ENCODE results near the gene SECTM1. TPM values are rescaled to one million over a fixed set of nuclear protein-coding genes. Genes with fewer than 3 reads are reported as not detected.
A peak's percentile ranks its signal among the peaks of the same experiment; 100 is the strongest.

The SECTM1 gene
- total and polyA plus RNA-seq, 2 experiments from 2014 or later = 9.7 to 15.0 TPM

DNA sequence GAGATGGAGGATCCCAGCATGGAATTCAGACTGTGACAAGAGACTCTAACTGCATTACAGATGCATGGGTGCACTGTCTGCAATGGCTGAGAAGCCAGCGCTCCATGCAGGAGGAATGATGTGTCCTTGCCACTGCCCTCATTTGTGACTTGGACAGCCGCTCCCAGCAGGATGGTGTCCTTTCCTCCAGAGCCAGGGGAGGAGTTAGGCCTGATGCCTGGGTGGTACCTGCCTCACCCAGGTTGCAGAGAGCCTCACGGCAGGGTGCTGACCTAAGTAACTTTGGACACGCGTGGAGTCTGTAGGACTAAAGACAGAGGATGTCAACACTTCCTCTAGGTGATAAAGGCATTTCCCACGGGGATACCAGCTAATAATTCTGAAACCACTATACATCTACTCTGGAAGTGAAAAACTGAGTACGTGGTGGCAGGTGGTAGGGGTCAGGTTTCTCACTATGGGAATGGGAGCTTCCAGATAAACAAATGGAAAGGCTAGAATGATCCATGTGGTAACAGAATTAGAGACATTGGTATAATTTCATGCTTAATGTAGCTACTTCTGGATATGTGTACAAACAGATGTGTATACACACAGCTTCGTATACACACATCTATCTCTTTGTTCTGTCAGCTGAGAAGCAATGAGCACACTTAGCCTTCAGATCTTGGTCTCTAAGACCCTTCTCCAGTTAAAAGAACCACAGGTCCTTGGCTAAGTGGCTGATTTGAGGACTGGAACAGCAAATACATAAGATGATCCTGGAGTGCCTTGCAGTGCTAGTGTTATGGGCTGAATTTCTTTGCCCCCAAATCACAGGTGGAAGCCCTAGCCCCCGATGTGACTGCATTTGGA lies 46.3 kb downstream of the SECTM1 start:
- Histone ChIP-seq H3K4me3 (no peak overlapping the region), H3K36me3 (replicated peaks; ENCODE audit: insufficient read depth, low read depth) (no peaks in the 10 kb centered on the region), H3K4me1 (ENCODE audit: insufficient read depth) (peaks cover 3% of the 10 kb centered on the region), H3K79me2 (no peaks in the 10 kb centered on the region), H3K9me3 (ENCODE audit: low read depth) (no peaks in the 10 kb centered on the region), H2AFZ (no peak overlapping the region), H3K27me3 (no peaks in the 10 kb centered on the region), H3K4me2 (no peak overlapping the region), H3K9me2 (replicated peaks; ENCODE audit: insufficient read depth) (no peaks in the 10 kb centered on the region), H3K27ac (peak overlapping the region; percentile 52), H4K20me1 (ENCODE audit: insufficient read depth, poor library complexity, severe bottlenecking) (no peaks in the 10 kb centered on the region)
- DNase-seq (ENCODE audit: low spot score) = no peak
- TF ChIP-seq, protein P1, sequence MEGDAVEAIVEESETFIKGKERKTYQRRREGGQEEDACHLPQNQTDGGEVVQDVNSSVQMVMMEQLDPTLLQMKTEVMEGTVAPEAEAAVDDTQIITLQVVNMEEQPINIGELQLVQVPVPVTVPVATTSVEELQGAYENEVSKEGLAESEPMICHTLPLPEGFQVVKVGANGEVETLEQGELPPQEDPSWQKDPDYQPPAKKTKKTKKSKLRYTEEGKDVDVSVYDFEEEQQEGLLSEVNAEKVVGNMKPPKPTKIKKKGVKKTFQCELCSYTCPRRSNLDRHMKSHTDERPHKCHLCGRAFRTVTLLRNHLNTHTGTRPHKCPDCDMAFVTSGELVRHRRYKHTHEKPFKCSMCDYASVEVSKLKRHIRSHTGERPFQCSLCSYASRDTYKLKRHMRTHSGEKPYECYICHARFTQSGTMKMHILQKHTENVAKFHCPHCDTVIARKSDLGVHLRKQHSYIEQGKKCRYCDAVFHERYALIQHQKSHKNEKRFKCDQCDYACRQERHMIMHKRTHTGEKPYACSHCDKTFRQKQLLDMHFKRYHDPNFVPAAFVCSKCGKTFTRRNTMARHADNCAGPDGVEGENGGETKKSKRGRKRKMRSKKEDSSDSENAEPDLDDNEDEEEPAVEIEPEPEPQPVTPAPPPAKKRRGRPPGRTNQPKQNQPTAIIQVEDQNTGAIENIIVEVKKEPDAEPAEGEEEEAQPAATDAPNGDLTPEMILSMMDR (IDR thresholded peaks at IDR 0.05; ENCODE audit: poor library complexity) = no peak
- no peak for TF ChIP-seq EZH2 (IDR thresholded peaks at IDR 0.05; ENCODE audit: borderline replicate concordance)
- TF ChIP-seq EZH2phosphoT487 (IDR thresholded peaks at IDR 0.05; ENCODE audit: low read depth, severe bottlenecking, unreplicated experiment) = no peak
- 84% methylated on average over 9 of the region's 9 CpGs for WGBS (ENCODE audit: low lambda C conversion rate, missing lambda C conversion rate)

DNA sequence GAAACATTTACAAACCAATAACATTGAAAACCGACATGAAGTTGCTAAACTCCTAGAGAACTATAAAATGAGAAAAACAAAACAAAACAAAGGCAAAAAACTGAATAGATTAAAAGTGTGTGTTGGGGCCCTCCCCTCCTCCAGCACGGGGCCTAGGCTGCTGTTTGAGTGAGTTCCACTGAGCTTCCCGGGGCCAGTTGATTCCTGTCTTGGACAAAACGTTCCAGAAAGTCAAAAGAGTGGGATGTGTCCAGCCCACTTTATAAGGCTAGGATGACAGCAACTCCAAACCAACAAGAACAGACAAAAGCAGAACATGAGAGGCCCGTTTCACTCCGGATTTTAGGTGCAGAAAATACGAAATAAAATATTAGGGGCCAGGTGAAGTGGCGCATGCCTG lies 48.4 kb downstream of the SECTM1 start:
- Histone ChIP-seq H3K27ac (peak overlapping the region; percentile 15), H4K20me1 (ENCODE audit: insufficient read depth, poor library complexity, severe bottlenecking) (no peaks in the 10 kb centered on the region), H3K36me3 (replicated peaks; ENCODE audit: insufficient read depth, low read depth) (no peaks in the 10 kb centered on the region), H3K4me1 (ENCODE audit: insufficient read depth) (peaks cover 3% of the 10 kb centered on the region), H3K79me2 (no peaks in the 10 kb centered on the region), H3K9me2 (replicated peaks; ENCODE audit: insufficient read depth) (no peaks in the 10 kb centered on the region), H3K4me2 (no peak overlapping the region), H2AFZ (no peak overlapping the region), H3K9me3 (ENCODE audit: low read depth) (no peaks in the 10 kb centered on the region), H3K4me3 (no peak overlapping the region), H3K27me3 (no peaks in the 10 kb centered on the region)
- 73% methylated on average over 8 of the region's 8 CpGs for WGBS (ENCODE audit: low lambda C conversion rate, missing lambda C conversion rate)
- no peak for DNase-seq (ENCODE audit: low spot score)
- no peak for TF ChIP-seq EZH2phosphoT487 (IDR thresholded peaks at IDR 0.05; ENCODE audit: low read depth, severe bottlenecking, unreplicated experiment)
- no peak for TF ChIP-seq EZH2 (IDR thresholded peaks at IDR 0.05; ENCODE audit: borderline replicate concordance)
- TF ChIP-seq, protein P1 (IDR thresholded peaks at IDR 0.05; ENCODE audit: poor library complexity) = no peak

DNA sequence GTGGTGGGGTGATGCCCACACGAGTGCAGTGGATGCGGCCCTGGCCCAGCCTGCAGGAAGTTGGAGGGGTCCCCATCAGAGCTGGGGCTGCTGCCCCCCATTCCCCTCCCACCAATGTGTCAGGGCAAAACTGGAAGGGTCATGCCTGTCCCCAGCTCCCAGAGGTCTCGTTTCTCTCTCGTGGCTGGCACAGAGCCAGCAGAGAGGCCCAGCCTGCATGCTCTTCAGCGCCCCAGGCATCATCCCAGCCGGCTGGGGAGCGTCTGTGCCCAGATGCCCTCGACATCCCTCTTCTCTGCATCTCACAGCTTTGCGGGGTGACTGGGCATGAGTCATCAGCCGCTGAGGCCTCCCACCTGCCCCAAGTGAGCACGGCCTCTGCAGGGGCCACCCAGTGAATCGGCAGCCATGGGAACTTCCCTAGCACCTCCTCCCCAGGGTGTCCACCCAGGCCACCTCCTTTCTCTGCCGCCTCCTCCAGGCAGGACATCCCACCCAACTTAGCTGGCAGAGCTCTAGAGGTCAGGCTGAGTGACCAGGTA lies 50.3 kb downstream of the SECTM1 start:
- no peaks in the 10 kb centered on the region for H4K20me1 ChIP-seq (ENCODE audit: insufficient read depth, poor library complexity, severe bottlenecking)
- peaks cover 3% of the 10 kb centered on the region for H3K4me1 ChIP-seq (ENCODE audit: insufficient read depth)
- TF ChIP-seq, protein P1 (IDR thresholded peaks at IDR 0.05; ENCODE audit: poor library complexity) = no peak
- no peak for TF ChIP-seq EZH2phosphoT487 (IDR thresholded peaks at IDR 0.05; ENCODE audit: low read depth, severe bottlenecking, unreplicated experiment)
- no peak for TF ChIP-seq EZH2 (IDR thresholded peaks at IDR 0.05; ENCODE audit: borderline replicate concordance)
- H3K9me3 ChIP-seq (ENCODE audit: low read depth) = no peaks in the 10 kb centered on the region
- H3K36me3 ChIP-seq (replicated peaks; ENCODE audit: insufficient read depth, low read depth) = no peaks in the 10 kb centered on the region
- no peaks in the 10 kb centered on the region for H3K27me3 ChIP-seq
- no peak overlapping the region for H2AFZ ChIP-seq
- no peak overlapping the region for H3K4me3 ChIP-seq
- H3K4me2 ChIP-seq = no peak overlapping the region
- H3K9me2 ChIP-seq (replicated peaks; ENCODE audit: insufficient read depth) = no peaks in the 10 kb centered on the region
- DNase-seq (ENCODE audit: low spot score) = no peak
- no peaks in the 10 kb centered on the region for H3K79me2 ChIP-seq
- H3K27ac ChIP-seq = no peak overlapping the region
- 68% methylated on average over 13 of the region's 13 CpGs for WGBS (ENCODE audit: low lambda C conversion rate, missing lambda C conversion rate)

All from hepatocyte (in vitro differentiated cells).